ENCODE results near the gene MAP4K2. TPM values are rescaled to one million over a fixed set of nuclear protein-coding genes. Genes with fewer than 3 reads are reported as not detected.

The MAP4K2 gene
- total RNA-seq (10 to 100 TPM; 11.5 to 23.5 (median 16.6) TPM), polyA plus RNA-seq (10 to 100 TPM in 2 of 3 donors, 1 to 10 TPM in 1; 9.0 to 19.8 (median 11.1) TPM)

DNA sequence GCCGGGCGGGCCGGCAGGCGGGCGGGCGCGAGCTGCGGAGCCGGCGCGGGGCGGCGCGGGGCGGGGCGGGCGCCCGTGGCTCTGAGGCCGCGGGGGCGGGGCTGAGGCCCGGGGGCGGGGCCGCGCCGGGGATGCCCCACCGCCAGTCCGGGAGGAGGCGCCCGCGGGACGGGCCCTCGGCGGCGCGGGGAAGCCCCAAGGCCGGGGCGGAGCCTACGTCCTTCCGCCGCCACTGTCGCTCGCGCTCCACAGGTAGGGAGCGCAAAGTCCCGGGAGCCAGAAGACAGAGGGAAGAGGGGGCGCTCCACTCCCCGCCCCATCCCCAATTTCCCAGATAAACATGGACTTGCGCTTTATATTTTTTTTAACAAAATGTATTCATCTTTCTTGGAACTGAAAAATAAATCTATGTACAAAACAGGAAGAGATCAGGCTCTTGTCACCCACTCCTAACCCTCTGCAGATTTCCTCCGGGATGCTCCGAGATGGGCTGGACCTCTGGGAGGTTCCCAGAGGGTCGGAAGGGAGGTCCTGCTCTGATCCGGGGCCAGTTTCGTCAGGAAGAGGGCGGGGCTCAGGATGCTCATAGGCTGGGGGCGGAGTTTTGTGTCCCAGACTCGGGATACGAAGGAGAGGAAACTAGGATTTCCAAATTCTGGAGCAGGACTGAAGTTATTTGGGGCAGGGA, at the start of gene MAP4K2:
TSS of gene MAP4K2 (minus strand) at position 57 of the 688 bp plus-strand sequence. CDS start 65 bp downstream, outside the sequence.
- intact Hi-C loops (cut with DNase I) = no loop called here
- DNase-seq = peak; percentile 97
- no peaks in the 10 kb centered on the region for H3K9me3 ChIP-seq
- peaks cover 0 to 40% (median 21%) of the 10 kb centered on the region in 4 donors for H3K36me3 ChIP-seq
- peak within 1 kb of the TSS; percentile 91 to 94 (median 93) for H3K27ac ChIP-seq
- H3K4me1 ChIP-seq = peaks cover 0 to 28% (median 22%) of the 10 kb centered on the region in 4 donors
- TF ChIP-seq, protein P1, sequence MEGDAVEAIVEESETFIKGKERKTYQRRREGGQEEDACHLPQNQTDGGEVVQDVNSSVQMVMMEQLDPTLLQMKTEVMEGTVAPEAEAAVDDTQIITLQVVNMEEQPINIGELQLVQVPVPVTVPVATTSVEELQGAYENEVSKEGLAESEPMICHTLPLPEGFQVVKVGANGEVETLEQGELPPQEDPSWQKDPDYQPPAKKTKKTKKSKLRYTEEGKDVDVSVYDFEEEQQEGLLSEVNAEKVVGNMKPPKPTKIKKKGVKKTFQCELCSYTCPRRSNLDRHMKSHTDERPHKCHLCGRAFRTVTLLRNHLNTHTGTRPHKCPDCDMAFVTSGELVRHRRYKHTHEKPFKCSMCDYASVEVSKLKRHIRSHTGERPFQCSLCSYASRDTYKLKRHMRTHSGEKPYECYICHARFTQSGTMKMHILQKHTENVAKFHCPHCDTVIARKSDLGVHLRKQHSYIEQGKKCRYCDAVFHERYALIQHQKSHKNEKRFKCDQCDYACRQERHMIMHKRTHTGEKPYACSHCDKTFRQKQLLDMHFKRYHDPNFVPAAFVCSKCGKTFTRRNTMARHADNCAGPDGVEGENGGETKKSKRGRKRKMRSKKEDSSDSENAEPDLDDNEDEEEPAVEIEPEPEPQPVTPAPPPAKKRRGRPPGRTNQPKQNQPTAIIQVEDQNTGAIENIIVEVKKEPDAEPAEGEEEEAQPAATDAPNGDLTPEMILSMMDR (IDR thresholded peaks at IDR 0.05) = peak in 1 of 4 experiments; percentile 8
- TF ChIP-seq EP300 (IDR thresholded peaks at IDR 0.05) (no peak), POLR2AphosphoS5 (IDR thresholded peaks at IDR 0.05) (peak in 3 of 4 donors; percentile 4 to 52 (median 49)), POLR2A (IDR thresholded peaks at IDR 0.05) (peak in 1 of 2 donors; percentile 3)
- WGBS, 2 donors = 1% methylated on average over 58 of the region's 58 CpGs
- H3K4me3 ChIP-seq = peak within 1 kb of the TSS; percentile 58 to 80 (median 67)
- no peaks in the 10 kb centered on the region for H3K27me3 ChIP-seq

DNA sequence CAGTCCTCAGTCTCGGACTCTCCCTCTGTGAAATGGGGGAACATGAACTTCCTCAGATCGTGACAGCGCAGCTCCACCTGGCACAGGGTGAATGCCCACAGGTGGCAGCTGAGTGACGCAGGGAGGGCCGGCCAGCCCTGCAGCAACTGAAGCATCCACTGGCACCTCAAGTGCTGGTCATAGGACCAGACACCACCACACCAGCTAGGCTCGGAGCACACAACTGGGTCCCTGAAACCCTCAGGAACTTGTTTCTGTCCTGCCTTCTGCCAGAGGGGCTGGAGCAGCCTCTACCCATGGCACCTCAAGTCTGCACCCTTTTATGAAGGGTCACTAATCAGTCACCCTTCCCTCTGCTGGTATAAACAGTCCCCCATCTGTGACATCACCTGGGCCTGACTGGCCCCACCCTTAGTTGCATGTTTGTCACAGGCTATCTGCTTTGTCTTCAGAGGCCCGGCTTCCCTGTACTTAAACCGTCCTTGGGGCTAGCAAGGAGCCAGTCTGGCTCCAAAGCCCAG, 48.9 kb upstream of the MAP4K2 start:
- WGBS, 2 donors = 61 to 77% methylated on average over 8 of the region's 8 CpGs
- DNase-seq = no peak
- TF ChIP-seq EP300 (IDR thresholded peaks at IDR 0.05) (no peak), POLR2A (IDR thresholded peaks at IDR 0.05) (no peak), POLR2AphosphoS5 (IDR thresholded peaks at IDR 0.05) (no peak)
- TF ChIP-seq, protein P1 (IDR thresholded peaks at IDR 0.05) = no peak
- no peaks in the 10 kb centered on the region for H3K27me3 ChIP-seq
- intact Hi-C loops (cut with DNase I) = no loop called here
- peaks cover 0 to 24% (median 8%) of the 10 kb centered on the region in 4 donors for H3K36me3 ChIP-seq
- no peaks in the 10 kb centered on the region for H3K9me3 ChIP-seq
- peak overlapping the region; percentile 67 to 97 (median 97) for H3K27ac ChIP-seq
- H3K4me3 ChIP-seq = no peak overlapping the region
- peaks cover 0 to 80% (median 62%) of the 10 kb centered on the region in 4 donors for H3K4me1 ChIP-seq

DNA sequence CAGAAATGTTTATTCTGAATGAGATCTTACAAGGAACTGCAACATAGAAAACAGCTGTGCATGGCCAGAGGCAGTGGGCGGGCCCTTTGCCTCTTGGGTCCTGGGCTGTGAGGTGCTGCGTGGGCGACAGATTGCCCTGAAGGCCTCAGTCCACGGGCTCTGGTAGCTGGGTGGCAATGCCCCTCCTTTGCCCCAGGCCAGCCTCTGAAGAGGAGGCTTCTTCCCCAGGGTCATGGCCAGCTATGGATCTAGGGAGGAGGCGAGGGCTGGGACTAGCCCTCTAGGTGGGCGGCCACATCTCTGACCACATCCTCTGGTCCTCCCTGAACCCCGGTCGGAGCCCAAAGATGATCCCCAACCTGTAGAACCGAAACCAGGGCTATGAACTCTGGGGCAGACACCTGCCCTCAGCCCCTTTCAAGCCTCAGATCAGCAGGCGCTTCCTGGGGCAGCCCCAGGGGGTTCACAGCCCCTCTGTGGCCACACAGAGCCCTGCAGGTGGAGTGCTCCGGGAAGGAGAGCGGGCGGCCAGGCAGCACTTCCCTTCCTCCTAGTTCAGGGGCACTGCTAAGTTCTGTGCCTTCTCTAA, 48.1 kb upstream of the MAP4K2 start:
- Histone ChIP-seq H3K4me3 (no peak overlapping the region), H3K9me3 (no peaks in the 10 kb centered on the region), H3K27me3 (no peaks in the 10 kb centered on the region), H3K4me1 (peaks cover 0 to 72% (median 54%) of the 10 kb centered on the region in 4 donors), H3K36me3 (peaks cover 0 to 24% (median 8%) of the 10 kb centered on the region in 4 donors), H3K27ac (peak overlapping the region; percentile 67 to 97 (median 97))
- intact Hi-C loops (cut with DNase I) = no loop called here
- WGBS, 2 donors = 40 to 62% methylated on average over 13 of the region's 13 CpGs
- no peak for DNase-seq
- TF ChIP-seq POLR2A (IDR thresholded peaks at IDR 0.05) (no peak), EP300 (IDR thresholded peaks at IDR 0.05) (no peak), POLR2AphosphoS5 (IDR thresholded peaks at IDR 0.05) (no peak)
- TF ChIP-seq, protein P1 (IDR thresholded peaks at IDR 0.05) = no peak

DNA sequence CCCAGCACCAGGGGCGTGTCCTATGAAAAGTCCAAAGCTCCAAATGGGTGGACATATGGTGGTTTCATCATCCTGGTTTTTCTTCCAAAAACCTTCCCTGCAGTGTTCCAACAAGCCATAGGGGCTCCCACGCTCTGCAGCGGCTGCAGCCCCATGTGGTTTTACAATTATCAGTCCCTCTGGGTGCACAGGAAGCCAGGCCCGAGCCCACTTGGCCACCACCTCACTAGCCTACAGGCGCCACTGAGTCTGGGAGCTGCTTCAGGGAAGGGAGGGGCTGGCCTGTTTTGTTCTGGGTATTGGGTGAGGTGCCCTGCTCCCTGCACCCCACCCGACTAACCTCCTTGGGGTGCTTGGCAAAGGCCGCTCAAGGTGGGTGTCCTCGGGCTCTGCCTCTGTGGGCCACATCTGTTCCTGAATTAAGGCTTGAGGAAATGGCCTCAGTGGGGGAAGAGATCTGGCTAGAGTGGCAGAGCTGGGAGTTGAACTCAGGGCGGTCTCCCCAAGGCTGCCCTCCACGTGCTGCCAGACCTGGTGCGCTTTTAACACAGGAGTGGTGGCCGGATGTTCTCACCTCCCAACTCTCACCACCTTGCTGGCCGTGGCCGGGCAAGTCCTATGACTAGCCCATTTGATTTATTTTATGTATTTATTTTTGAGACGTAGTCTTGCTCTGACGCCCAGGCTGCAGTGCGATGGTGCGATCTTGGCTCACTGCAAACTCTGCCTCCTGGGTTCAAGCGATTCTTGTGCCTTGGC, 46.8 kb upstream of the MAP4K2 start:
- H3K36me3 ChIP-seq = peaks cover 0 to 24% (median 8%) of the 10 kb centered on the region in 4 donors
- no peak overlapping the region for H3K4me3 ChIP-seq
- intact Hi-C loops (cut with DNase I) = loop anchor here (10.0 kb wide), 1 partner anchor 265 kb away; the partner anchor contains the start of genes TM7SF2 and ZNHIT2
- H3K27ac ChIP-seq = peak overlapping the region; percentile 67 to 97 (median 97)
- no peaks in the 10 kb centered on the region for H3K9me3 ChIP-seq
- no peak for DNase-seq
- 86 to 89% methylated on average over 19 of the region's 19 CpGs for WGBS, 2 donors
- peaks cover 0 to 60% (median 44%) of the 10 kb centered on the region in 4 donors for H3K4me1 ChIP-seq
- H3K27me3 ChIP-seq = peaks cover 0 to 5% (median 0%) of the 10 kb centered on the region in 3 donors
- TF ChIP-seq POLR2AphosphoS5 (IDR thresholded peaks at IDR 0.05) = peak in 2 of 4 donors; percentile 3 to 21
- TF ChIP-seq, protein P1 (IDR thresholded peaks at IDR 0.05) = no peak

Data from sigmoid colon (tissue), 7 donors.